Activated CD4-positive, alpha-beta T cell treated with anti-CD3 and anti-CD28 coated beads, Interleukin-2, Interleukin-6, amounts not matched to agents 100 ng/mL and 50 ng/mL, durations not matched to agents 16 hours and 8 hours (primary cell): ENCODE results near the gene CUL5.
"Not testable (repeated sequence)": the region's sequence is repeated elsewhere in the genome, so short reads cannot be mapped to it uniquely, and the experiment has no call there.

Source experiments
- DNase-seq: peaks from one replicate; pipeline ENCODE4 v3.0.0-alpha.2; 2020

The CUL5 gene

DNA sequence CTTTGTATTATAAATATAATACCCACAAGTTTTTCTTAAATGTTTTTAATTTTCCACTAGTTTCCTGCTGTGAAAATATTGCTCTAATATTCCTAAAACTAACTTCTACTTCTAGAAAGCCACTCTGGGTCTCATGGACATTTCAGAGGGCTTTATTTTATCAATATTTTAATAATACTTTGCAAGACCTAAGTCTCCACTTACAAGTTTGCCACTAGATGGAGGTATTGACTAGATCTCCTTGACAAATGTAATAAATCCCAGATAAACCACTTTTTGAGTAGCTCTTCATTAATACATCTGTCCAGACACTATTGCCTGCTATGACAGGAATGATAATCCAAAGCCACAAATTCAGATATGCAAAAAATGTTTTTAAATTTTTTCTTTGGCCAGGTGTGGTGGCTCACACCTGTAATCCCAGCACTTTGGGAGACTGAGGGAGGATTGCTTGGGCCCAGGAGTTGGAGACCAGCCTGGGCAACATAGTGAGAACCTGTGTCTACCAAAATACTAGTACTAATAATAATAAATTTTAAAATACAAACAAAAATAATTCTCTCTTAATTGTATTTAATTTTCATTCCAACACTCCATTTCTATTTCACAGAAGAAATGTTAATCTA lies 109.2 kb downstream of the CUL5 start:
- DNase-seq = peak; percentile 37

DNA sequence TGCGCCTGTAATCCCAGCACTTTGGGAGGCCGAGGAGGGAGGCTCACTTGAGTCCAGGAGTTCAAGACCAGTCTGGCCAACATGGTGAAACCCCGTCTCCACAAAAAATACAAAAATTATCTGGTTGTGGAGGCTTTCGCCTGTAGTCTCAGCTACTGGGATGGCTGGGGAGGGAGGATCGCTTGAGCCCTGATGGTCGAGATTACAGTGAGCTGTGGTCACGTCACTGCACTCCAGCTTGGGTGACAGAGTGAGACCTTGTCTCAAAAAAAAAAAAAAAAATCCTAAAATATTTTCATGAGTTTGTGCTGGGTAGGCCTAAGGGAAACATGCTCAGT lies 112.2 kb downstream of the CUL5 start:
- DNase-seq = not testable (repeated sequence)

DNA sequence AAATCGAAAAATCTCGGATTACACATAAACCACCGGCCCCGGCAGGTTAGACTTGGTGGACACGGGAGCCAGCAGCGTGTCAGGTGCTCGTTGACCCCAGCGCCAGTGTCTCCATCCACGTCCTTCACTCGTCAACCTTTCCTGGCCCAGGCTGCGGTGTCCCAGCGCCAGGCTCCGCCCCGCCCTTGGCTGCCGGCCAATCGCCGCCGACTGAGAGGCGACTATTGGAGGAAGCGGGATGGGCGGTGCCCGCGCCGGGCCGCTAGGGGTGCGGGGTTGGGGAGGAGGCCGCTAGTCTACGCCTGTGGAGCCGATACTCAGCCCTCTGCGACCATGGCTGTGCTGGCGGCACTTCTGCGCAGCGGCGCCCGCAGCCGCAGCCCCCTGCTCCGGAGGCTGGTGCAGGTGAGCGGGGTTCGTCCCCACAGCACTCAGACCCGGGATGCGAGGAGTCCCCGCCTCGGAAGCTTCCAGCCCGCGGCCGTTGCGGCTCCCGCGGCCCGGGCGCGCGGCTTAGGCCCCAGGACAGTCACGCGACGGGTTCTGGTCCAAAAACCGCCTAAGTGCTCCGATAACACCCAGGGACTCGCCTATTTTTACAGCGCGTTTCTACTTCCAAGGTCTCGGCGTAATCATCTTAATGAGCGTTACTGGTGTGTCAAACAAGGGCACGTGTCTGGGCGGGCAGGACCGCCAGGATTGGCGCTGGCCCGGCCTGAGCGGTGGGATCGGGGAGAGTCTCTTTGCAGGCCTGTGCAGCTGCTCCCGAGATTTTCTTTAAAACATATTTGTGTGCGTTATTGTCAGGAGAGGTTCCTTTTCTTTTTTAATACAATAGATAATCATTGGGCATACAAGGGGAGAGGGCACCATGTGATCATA lies 112.8 kb downstream of the CUL5 start, which contains the start of gene ACAT1:
Gene ACAT1, plus strand, starts transcription at position 294 of the 882 bp plus-strand sequence. Its CDS starts 40 bp downstream, at position 334.
- DNase-seq = peak; percentile 97

DNA sequence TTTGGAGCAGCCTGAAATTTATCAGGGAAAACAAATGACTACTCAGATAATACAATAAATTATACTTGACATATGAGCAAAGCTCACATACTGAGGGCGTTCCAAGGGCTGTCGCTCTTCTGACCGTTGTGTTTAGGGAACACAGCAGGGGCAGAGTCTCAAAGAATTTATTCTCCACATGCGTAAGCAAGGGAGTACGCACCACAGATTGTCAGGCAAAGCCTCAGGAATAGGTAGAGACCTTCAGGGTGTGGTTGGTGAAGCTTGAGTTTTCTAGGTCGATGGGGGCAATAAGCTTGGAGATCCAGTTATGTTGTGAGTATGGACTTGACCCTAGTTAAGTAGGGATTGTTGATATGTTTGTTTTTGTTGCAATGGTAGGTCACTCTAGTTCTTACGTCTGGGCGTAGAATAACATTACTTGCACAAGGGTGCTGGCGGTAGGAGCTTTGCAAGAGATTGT lies 113.5 kb downstream of the CUL5 start:
- DNase-seq = no peak

DNA sequence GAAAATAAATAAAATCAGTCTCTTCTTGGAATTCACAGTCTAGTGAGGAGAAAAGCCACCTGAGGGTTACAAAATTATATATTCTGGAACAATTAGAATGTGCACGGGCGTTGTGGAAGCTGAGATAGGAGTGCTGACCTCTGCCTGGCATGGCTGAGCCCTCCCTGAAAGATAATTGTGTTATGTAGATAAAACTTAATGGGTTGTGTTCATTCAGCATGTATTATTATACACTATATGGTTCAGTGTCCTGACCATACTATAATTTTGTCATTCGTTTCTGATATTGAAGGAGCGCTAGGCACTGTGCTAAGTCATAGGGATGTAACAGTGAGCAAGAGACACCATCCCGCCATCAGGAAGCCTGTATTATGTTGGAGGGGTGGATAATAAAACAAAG lies 116.4 kb downstream of the CUL5 start:
- no peak for DNase-seq

DNA sequence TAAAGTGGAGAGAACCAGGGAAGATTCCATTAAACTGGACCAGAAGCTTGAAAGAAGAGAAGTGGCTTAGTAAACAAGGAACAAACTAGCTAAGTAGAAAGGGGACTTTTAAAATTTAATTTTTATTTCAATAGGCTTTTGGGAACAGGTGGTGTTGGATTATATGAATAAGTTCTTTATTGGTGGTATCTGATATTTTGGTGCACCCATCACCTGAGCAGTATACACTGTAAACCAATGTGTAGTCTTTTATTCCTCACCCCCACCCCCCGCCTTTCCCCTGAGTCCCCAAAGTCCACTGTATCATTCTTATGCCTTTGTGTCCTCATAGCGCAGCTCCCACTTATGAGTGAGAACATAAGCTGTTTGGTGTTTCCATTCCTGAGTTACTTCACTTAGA lies 120.1 kb downstream of the CUL5 start:
- DNase-seq = no peak

DNA sequence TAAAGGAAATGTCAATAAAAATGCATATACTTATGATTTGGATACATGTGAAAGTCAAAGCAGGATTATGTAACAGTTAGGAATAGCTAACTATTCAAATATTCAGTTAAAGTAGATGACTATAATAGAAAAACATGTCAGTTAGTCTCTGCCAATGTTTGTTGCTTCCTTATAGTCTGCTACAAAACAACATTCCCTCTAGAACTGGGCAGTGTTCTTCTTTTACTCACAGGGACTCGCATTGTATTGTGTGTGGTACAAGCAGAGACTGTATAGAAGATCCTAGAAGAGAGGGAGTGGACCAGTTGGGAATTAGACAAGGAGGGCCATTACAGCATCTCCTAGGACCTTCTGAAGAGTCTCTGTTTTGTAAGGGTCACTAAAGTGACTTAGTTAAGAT lies 123.3 kb downstream of the CUL5 start:
- DNase-seq = no peak

DNA sequence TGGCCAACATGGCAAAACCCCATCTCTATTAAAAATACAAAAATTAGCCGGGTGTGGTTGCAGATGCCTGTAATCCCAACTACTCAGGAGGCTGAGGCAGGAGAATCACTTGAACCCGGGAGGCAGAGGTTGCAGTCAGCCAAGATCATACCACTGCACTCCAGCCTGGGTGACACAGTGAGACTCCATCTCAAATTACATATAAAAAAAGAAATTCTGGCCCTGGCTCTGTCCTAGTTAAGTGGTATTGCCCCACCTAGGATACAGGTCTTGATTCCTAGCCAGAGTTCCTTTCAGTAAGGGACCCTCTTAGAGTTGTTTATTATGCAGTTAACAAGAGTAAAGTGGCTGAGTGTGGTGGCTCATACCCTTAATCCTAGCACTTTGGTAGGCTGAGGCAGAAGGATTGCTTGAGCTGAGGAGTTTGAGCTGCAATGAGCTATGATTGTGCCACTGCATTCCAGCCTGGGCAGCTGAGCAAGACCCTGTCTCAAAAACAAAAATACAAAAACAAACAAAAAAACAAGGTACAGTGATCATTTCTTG lies 124.4 kb downstream of the CUL5 start:
- DNase-seq = not testable (repeated sequence)

DNA sequence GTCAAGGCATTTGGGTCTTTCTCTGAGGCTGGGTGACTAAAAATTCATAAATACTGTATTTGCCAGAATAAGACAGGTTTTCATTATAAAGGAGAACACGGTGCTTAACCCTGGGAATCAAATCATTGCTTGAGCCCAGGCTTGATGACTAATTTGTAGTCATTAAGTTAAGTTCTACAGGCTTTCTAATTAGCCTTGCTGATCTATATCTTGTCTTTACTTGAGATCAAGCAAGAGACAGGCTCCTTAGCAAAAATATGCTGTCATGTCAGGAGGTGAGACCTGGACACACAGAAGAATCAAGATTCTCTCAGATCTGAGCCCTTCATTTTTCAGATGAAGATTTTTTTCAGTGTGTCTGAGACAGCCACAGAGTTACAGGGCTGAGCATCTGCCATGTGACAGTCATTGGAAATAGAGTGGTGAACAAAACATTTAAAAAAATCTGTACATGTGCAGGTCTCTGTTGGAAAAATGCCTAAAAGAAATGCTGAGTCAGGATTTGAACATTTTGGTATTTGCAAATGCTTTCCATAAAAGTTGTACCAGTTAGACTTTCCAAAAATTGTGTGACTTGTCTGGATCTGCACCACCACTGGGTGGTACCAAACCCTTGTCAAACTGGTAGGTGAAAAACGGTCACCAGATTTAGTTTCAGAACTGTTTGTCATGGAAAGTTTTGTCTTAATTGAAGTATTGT lies 127.3 kb downstream of the CUL5 start:
- DNase-seq = peak; percentile 62

DNA sequence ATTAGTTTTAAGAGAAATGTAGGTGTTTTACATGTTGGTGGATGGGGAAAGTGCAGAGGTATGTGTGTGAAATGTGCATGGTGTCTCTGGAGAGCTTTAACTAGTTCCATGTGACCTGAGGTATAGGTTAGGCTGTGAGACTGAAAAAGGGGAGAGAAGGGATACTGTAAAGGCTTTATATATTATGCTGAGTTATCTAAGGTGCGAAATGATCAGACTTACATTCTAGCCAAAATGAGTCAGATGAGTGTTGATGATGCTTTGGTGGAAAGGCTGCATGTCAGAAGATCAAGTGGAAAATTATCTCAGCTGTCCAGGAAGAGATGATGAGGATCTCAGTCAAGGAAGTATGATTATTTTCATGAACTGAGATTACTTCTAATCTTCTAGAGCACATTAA lies 128.5 kb downstream of the CUL5 start:
- peak; percentile 13 for DNase-seq

DNA sequence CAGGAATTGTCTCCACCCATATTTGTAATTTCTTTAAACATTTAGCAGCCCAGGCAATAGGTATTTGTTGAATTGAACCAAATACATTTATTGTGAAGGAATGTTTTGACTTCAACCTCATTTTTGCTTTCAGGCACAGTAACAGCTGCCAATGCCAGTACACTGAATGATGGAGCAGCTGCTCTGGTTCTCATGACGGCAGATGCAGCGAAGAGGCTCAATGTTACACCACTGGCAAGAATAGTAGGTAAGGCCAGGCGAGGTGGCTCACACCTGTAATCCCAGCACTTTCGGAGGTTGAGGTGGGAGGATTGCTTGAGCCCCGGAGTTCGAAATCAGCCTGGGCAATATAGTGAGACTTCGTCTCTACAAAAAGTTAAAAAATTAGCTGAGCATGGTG lies 133.6 kb downstream of the CUL5 start:
- no peak for DNase-seq

DNA sequence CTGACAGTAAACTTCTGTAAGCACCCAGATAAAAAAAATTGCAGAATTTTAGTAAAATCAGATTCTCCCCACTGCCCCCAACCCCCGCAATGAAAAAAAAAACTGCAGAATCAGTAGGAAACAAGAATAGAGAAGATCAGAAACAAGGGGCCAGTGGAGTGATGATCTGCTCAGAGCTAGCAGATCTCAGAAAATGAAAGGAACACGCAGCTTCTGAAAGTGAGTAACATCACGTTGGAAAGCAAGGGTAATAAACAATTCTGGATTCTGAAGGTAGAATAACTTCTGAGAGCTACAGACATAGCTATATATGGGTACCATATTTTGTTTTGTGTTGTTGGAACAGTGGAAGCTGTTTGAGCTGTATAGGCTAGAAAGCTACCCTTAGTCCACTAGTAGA lies 135.9 kb downstream of the CUL5 start:
- no peak for DNase-seq

DNA sequence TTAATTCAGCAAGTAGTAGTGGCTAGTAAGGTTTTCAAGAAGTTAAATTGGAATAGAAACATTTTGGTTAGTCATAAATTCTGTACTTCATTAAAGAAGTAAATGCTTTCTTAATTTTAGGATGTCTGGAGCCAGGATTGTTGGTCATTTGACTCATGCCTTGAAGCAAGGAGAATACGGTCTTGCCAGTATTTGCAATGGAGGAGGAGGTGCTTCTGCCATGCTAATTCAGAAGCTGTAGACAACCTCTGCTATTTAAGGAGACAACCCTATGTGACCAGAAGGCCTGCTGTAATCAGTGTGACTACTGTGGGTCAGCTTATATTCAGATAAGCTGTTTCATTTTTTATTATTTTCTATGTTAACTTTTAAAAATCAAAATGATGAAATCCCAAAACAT lies 138.5 kb downstream of the CUL5 start:
- no peak for DNase-seq

DNA sequence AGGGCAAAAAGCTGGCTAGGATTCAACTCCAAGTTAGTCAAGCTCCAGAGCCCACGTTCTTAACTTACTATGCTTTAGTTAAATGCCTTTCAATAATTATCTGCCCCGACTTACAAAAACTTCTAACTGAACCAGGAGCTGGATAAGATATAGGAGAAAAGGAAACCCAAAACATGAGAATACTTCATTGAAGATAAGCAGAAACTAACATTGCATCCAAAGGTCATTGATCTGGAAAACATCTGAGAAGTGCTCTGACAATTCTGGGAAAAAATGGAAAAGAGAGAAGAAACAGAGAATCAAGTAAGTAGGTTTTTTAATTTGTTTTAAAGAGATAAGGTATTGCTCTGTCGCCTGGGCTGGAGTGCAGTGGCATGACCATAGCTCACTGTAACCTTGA lies 139.9 kb downstream of the CUL5 start:
- DNase-seq = no peak

DNA sequence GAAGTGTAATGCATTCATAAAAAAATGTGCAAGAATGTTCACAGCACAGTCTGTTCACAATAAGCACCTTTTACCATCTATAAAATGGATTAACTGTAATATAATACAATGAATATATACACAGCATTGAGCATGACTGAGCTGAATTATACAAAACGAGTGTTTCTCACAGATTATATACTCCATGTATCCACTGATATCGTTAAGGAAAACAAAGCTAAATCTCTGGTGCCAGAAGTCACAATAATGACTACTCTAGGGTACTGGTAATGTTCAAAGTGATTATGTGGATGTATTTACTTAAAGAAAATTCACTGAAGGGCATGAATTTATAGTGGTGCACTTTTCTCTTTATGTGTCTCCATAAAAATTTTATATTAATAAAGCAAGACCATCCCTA lies 145.9 kb downstream of the CUL5 start:
- DNase-seq = no peak
